Lower lobe of right lung (tissue), 2 donors: ENCODE measurements around the gene PKDCC. TPM values are rescaled to one million over a fixed set of nuclear protein-coding genes. Genes with fewer than 3 reads are reported as not detected.

Experiments used
- ATAC-seq, 2 donors: fragments of 200-7000 bp; cut with Tn5 transposase; one replicate each; pipeline ENCODE4 v1.9.1; 2020 to 2022; ENCODE audit warnings: mild to moderate bottlenecking in 2 of 2, moderate library complexity in 2 of 2
- DNase-seq: peaks from one replicate; pipeline ENCODE4 v3.0.0-alpha.2; 2020
- H3K27ac ChIP-seq: fragments of 200-600 bp; one replicate; pipeline ENCODE4 v1.8.0; 2022
- H3K27me3 ChIP-seq: fragments of 200-600 bp; one replicate; pipeline ENCODE4 v1.8.0; 2022; ENCODE audit warnings: low read depth
- H3K36me3 ChIP-seq: fragments of 200-600 bp; one replicate; pipeline ENCODE4 v1.8.0; 2022; ENCODE audit warnings: mild to moderate bottlenecking
- H3K4me1 ChIP-seq: fragments of 200-600 bp; one replicate; pipeline ENCODE4 v1.8.0; 2022
- H3K4me3 ChIP-seq: fragments of 200-600 bp; one replicate; pipeline ENCODE4 v1.8.0; 2022; ENCODE audit warnings: mild to moderate bottlenecking
- H3K9me3 ChIP-seq: fragments of 200-600 bp; one replicate; pipeline ENCODE4 v1.8.0; 2022
- CTCF ChIP-seq: fragments of 200-600 bp; IDR thresholded peaks from one replicate; pipeline ENCODE4 v1.8.0; 2022; ENCODE audit warnings: antibody characterized with exemption, mild to moderate bottlenecking
- intact Hi-C: fragments of 100-400 bp; cut with DNase I; formaldehyde crosslinking; loops from one replicate; pipeline ENCODE4 v1.11.0; 2022
- total RNA-seq: library from RNA; stranded (reverse); fragmentation: NEBNext Ultra II Directional; extraction: Animal tissue kit (Norgen Biotek cat#: 25700); gene quantifications from one replicate; pipeline ENCODE4 v1.2.1, GENCODE V29; 2021
- donor health status: DM: no; HTN: yes; CAD: no; lungs with severe emphysema.

Gene PKDCC
- total RNA-seq, 1 donor from 2014 or later = 65.8 TPM

- no peak for TF ChIP-seq CTCF
- Histone ChIP-seq H3K4me1 (peaks cover 32% of the 10 kb centered on the region), H3K9me3 (no peaks in the 10 kb centered on the region), H3K36me3 (no peaks in the 10 kb centered on the region), H3K27me3 (no peaks in the 10 kb centered on the region), H3K27ac (peak overlapping the region; percentile 7), H3K4me3 (no peak overlapping the region)
- DNase-seq (no peak), ATAC-seq (no peak)
- intact Hi-C loops = no loop called here
Observed at GRCh38 chr2:42073739-42074503, 26.1 kb downstream of the PKDCC start.

GRCh38 chr2:42074661-42075060 lies 26.8 kb downstream of the PKDCC start:
- TF ChIP-seq CTCF = no peak
- DNase-seq (no peak), ATAC-seq (no peak)
- H3K4me1 ChIP-seq = peaks cover 32% of the 10 kb centered on the region
- intact Hi-C loops = no loop called here
- H3K27me3 ChIP-seq = no peaks in the 10 kb centered on the region
- no peak overlapping the region for H3K4me3 ChIP-seq
- no peaks in the 10 kb centered on the region for H3K9me3 ChIP-seq
- H3K27ac ChIP-seq = no peak overlapping the region
- H3K36me3 ChIP-seq = no peaks in the 10 kb centered on the region

GRCh38 chr2:42076357-42077225 lies 28.8 kb downstream of the PKDCC start:
- ATAC-seq = no peak
- Histone ChIP-seq H3K4me1 (peaks cover 31% of the 10 kb centered on the region), H3K4me3 (no peak overlapping the region), H3K9me3 (no peaks in the 10 kb centered on the region), H3K27ac (no peak overlapping the region), H3K36me3 (no peaks in the 10 kb centered on the region), H3K27me3 (no peaks in the 10 kb centered on the region)
- no peak for DNase-seq
- intact Hi-C loops = no loop called here
- TF ChIP-seq CTCF = no peak

GRCh38 chr2:42077343-42077742 lies 29.5 kb downstream of the PKDCC start:
- no peaks in the 10 kb centered on the region for H3K9me3 ChIP-seq
- no peak for ATAC-seq

More at GRCh38 chr2:42077343-42077742, 29.5 kb downstream of the PKDCC start:
- H3K27me3 ChIP-seq = no peaks in the 10 kb centered on the region
- intact Hi-C loops = no loop called here
- H3K27ac ChIP-seq = peak overlapping the region; percentile 24
- H3K4me1 ChIP-seq = peaks cover 23% of the 10 kb centered on the region
- no peak overlapping the region for H3K4me3 ChIP-seq
- no peaks in the 10 kb centered on the region for H3K36me3 ChIP-seq
- no peak for TF ChIP-seq CTCF
- no peak for DNase-seq
